ENCODE data around the gene INPP5B.

- TF ChIP-seq POLR2A (IDR thresholded peaks at IDR 0.05) (no peak), CTCF (IDR thresholded peaks at IDR 0.05) (no peak), EP300 (IDR thresholded peaks at IDR 0.05) (no peak), POLR2AphosphoS5 (IDR thresholded peaks at IDR 0.05) (no peak)
Measured at GRCh38 chr1:37867784-37868183, 79.1 kb downstream of the INPP5B start.
